B cell (primary cell): Measurements from ENCODE around the gene RGS3. TPM values are rescaled to one million over a fixed set of nuclear protein-coding genes. Genes with fewer than 3 reads are reported as not detected.
"Not testable (repeated sequence)": the region's sequence is repeated elsewhere in the genome, so short reads cannot be mapped to it uniquely, and the experiment has no call there.

Experiments
- ATAC-seq: fragments of 200-7000 bp; cut with Tn5 transposase; one replicate; pipeline ENCODE4 v1.10.0; 2021; ENCODE audit warnings: low read depth, mild to moderate bottlenecking, moderate number of reproducible peaks, moderate library complexity
- CTCF ChIA-PET: fragments of 350-600 bp; sonication (Branson Sonifier 250); formaldehyde crosslinking; loops from one replicate; lab custom pipeline; 2021; ENCODE audit warnings: antibody characterized with exemption, inconsistent platforms; lab: Charles Lee
- POLR2A ChIA-PET: fragments of 350-600 bp; sonication (Branson Sonifier 250); formaldehyde crosslinking; loops from one replicate; lab custom pipeline; 2021; ENCODE audit warnings: antibody characterized with exemption; lab: Charles Lee
- DNase-seq: peaks from one replicate; pipeline ENCODE4 v3.0.0; 2013
- H2AFZ ChIP-seq: 2 replicates; pipeline ENCODE4 v1.6.1; 2012; ENCODE audit warnings: mild to moderate bottlenecking, low read depth, low read length; ENCODE audit not compliant: insufficient read depth, poor library complexity, severe bottlenecking
- H3K27ac ChIP-seq, 2 donors: 1 replicate in 1 of 2; 2 replicates in 1 of 2; pipeline ENCODE4 v1.5.1; 2012 to 2013; ENCODE audit warnings: low read length in 2 of 2, mild to moderate bottlenecking in 2 of 2, moderate library complexity in 1 of 2
- H3K27me3 ChIP-seq, 4 experiments: fragments of 200-600 bp in 1 of 4; sonication (generic) in 1 of 4; replicated peaks in 1 of 4; 1 replicate in 2 of 4; 2 replicates in 2 of 4; pipeline versions ENCODE4 v1.6.1 to v1.7.0; 2013 to 2016; ENCODE audit warnings: low read length in 3 of 4, mild to moderate bottlenecking in 2 of 4, mixed read lengths in 1 of 4, moderate library complexity in 1 of 4; ENCODE audit not compliant: insufficient read depth in 4 of 4, control insufficient read depth in 3 of 4; ENCODE audit errors: control extremely low read depth in 1 of 4
- H3K36me3 ChIP-seq, 2 experiments: replicated peaks in 1 of 2; 1 replicate in 1 of 2; 2 replicates in 1 of 2; pipeline versions ENCODE4 v1.6.1 to v1.7.1; 2013; ENCODE audit warnings: low read length in 1 of 2; ENCODE audit not compliant: insufficient read depth in 2 of 2, control insufficient read depth in 1 of 2; ENCODE audit errors: control extremely low read depth in 1 of 2, extremely low read depth in 1 of 2
- H3K4me1 ChIP-seq, 2 donors: fragments of 200-600 bp in 1 of 2; sonication (generic) in 1 of 2; 1 replicate in 1 of 2; 2 replicates in 1 of 2; pipeline versions ENCODE4 v1.5.1 to v1.6.1; 2013 to 2017; ENCODE audit warnings: low read length in 2 of 2; ENCODE audit not compliant: control insufficient read depth in 2 of 2, insufficient read depth in 2 of 2
- H3K4me2 ChIP-seq: replicated peaks from 2 replicates; pipeline ENCODE3; 2012; ENCODE audit warnings: mild to moderate bottlenecking, low read depth, low read length; ENCODE audit not compliant: poor library complexity, severe bottlenecking
- H3K4me3 ChIP-seq, 5 experiments: fragments of 200-600 bp in 1 of 5; sonication (generic) in 1 of 5; 1 replicate in 3 of 5; 2 replicates in 2 of 5; pipeline versions ENCODE4 v1.5.1 to v1.7.0; 2011 to 2016; ENCODE audit warnings: low read length in 4 of 5, mild to moderate bottlenecking in 4 of 5, low read depth in 2 of 5, control low read depth in 1 of 5, moderate library complexity in 1 of 5; ENCODE audit not compliant: insufficient read depth in 1 of 5; ENCODE audit errors: control extremely low read depth in 1 of 5, extremely low read depth in 1 of 5
- H3K79me2 ChIP-seq: fragments of 200-600 bp; sonication (generic); one replicate; pipeline ENCODE4 v1.6.0; 2016; ENCODE audit warnings: low read length; ENCODE audit not compliant: control insufficient read depth, insufficient read depth
- H3K9ac ChIP-seq: fragments of 200-600 bp; sonication (generic); 2 replicates; pipeline ENCODE4 v1.6.1; 2017; ENCODE audit warnings: mild to moderate bottlenecking, low read length, moderate library complexity
- H3K9me3 ChIP-seq, 3 donors: one replicate each; pipeline versions ENCODE4 v1.6.1 to v1.7.1; 2013; ENCODE audit warnings: low read length in 2 of 3; ENCODE audit not compliant: control insufficient read depth in 2 of 3, insufficient read depth in 1 of 3; ENCODE audit errors: control extremely low read depth in 1 of 3
- H4K20me1 ChIP-seq: 2 replicates; pipeline ENCODE4 v1.6.0; 2012; ENCODE audit warnings: mild to moderate bottlenecking, low read length; ENCODE audit not compliant: insufficient read depth, control insufficient read depth, poor library complexity, severe bottlenecking
- H3K27ac Mint-ChIP-seq: one replicate; pipeline ENCODE4 v1.8.0; 2021; ENCODE audit warnings: mixed read lengths
- H3K27me3 Mint-ChIP-seq: one replicate; pipeline ENCODE4 v1.8.0; 2021; ENCODE audit warnings: mixed read lengths
- H3K4me1 Mint-ChIP-seq: one replicate; pipeline ENCODE4 v1.8.0; 2021; ENCODE audit warnings: mixed read lengths
- H3K4me3 Mint-ChIP-seq: one replicate; pipeline ENCODE4 v1.8.0; 2021; ENCODE audit warnings: mixed read lengths
- H3K9me3 Mint-ChIP-seq: one replicate; pipeline ENCODE4 v1.8.0; 2022; ENCODE audit warnings: mixed read lengths; ENCODE audit not compliant: insufficient read depth
- EZH2 ChIP-seq: IDR thresholded peaks from 2 replicates; pipeline ENCODE4 v1.6.1; 2012; ENCODE audit warnings: borderline replicate concordance, low read depth, mild to moderate bottlenecking, moderate library complexity, low read length; ENCODE audit not compliant: insufficient read depth, poor library complexity, severe bottlenecking
- WGBS: methylation state at CpG from one replicate; pipeline ENCODE4 v1.1.5; 2013; ENCODE audit warnings: missing lambda C conversion rate; ENCODE audit not compliant: insufficient coverage; 5-methylcytosine and 5-hydroxymethylcytosine counted together
- intact Hi-C: fragments of 100-400 bp; cut with micrococcal nuclease; formaldehyde crosslinking; loops from one replicate; pipeline ENCODE4 v1.10.0; 2022
- polyA plus RNA-seq: library from polyadenylated mRNA; depleted of rRNA; stranded (reverse); fragments of >200 nt; gene quantifications from 2 replicates; pipeline ENCODE4 v1.2.3, GENCODE V29; 2012
- total RNA-seq, 2 donors: library from RNA; stranded (reverse); fragments of 120-200 nt in 1 of 2; gene quantifications; 1 replicate in 1 of 2; 2 replicates in 1 of 2; pipeline versions ENCODE4 v1.2.3 to v1.2.4, GENCODE V29; 2013 to 2022
- TF ChIP-seq, protein P1 (sequence below): fragments of 200-600 bp; IDR thresholded peaks from one replicate; pipeline ENCODE4 v1.8.0; 2022; ENCODE audit warnings: antibody characterized with exemption, mild to moderate bottlenecking

Gene RGS3
- total and polyA plus RNA-seq, 2 donors (not counting 1 experiment from before 2014, with no cell fraction given), result 12.0 to 15.6 TPM

- H4K20me1 ChIP-seq, result no peaks in the 10 kb centered on the region
- no peaks in the 10 kb centered on the region for H3K4me1 ChIP-seq
- no peak overlapping the region for H2AFZ ChIP-seq
- no peak overlapping the region for H3K4me3 ChIP-seq
- ATAC-seq, result no peak
- no peak overlapping the region for H3K27ac ChIP-seq
- ChIA-PET CTCF (interaction anchor here (1.6 kb wide), 1 partner anchor 94 kb away, joined by 6 read pairs; no protein-coding TSS in a partner anchor), POLR2A (no interaction called here)
- intact Hi-C loops, result no loop called here
- H3K4me3 Mint-ChIP-seq, result no peak overlapping the region
- no peaks in the 10 kb centered on the region for H3K27me3 Mint-ChIP-seq
- no peak overlapping the region for H3K9ac ChIP-seq
- H3K79me2 ChIP-seq, result no peaks in the 10 kb centered on the region
- TF ChIP-seq, protein P1, sequence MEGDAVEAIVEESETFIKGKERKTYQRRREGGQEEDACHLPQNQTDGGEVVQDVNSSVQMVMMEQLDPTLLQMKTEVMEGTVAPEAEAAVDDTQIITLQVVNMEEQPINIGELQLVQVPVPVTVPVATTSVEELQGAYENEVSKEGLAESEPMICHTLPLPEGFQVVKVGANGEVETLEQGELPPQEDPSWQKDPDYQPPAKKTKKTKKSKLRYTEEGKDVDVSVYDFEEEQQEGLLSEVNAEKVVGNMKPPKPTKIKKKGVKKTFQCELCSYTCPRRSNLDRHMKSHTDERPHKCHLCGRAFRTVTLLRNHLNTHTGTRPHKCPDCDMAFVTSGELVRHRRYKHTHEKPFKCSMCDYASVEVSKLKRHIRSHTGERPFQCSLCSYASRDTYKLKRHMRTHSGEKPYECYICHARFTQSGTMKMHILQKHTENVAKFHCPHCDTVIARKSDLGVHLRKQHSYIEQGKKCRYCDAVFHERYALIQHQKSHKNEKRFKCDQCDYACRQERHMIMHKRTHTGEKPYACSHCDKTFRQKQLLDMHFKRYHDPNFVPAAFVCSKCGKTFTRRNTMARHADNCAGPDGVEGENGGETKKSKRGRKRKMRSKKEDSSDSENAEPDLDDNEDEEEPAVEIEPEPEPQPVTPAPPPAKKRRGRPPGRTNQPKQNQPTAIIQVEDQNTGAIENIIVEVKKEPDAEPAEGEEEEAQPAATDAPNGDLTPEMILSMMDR, result no peak
- TF ChIP-seq EZH2, result no peak
- 90% methylated on average over 9 of the region's 12 CpGs for WGBS
- no peaks in the 10 kb centered on the region for H3K36me3 ChIP-seq
- H3K4me1 Mint-ChIP-seq, result peaks cover 1% of the 10 kb centered on the region
- no peak overlapping the region for H3K27ac Mint-ChIP-seq
- no peaks in the 10 kb centered on the region for H3K9me3 Mint-ChIP-seq
- H3K27me3 ChIP-seq, result no peaks in the 10 kb centered on the region
- no peak for DNase-seq
- H3K9me3 ChIP-seq, result no peaks in the 10 kb centered on the region
- no peak overlapping the region for H3K4me2 ChIP-seq
These were observed 25.0 kb downstream of the RGS3 start for GRCh38 chr9:113488490-113488889.

- 100% methylated on average over 1 of the region's 4 CpGs for WGBS
- H3K27ac ChIP-seq, H3K36me3 ChIP-seq, H2AFZ ChIP-seq, H3K9ac ChIP-seq, H3K79me2 ChIP-seq, H3K9me3 ChIP-seq, H4K20me1 ChIP-seq, CTCF ChIA-PET, H3K27ac Mint-ChIP-seq, H3K4me1 ChIP-seq, H3K27me3 ChIP-seq, intact Hi-C loops, H3K4me3 ChIP-seq, ATAC-seq, H3K4me3 Mint-ChIP-seq, H3K9me3 Mint-ChIP-seq, H3K4me2 ChIP-seq, DNase-seq, H3K27me3 Mint-ChIP-seq, H3K4me1 Mint-ChIP-seq: not testable (repeated sequence)
- POLR2A ChIA-PET, result interaction anchor here (0.7 kb wide), 1 partner anchor 80 kb away, joined by 3 read pairs; no protein-coding TSS in a partner anchor
These were observed 27.6 kb downstream of the RGS3 start for GRCh38 chr9:113491147-113491546.
